GM12801 (cell line): ENCODE data around the gene ADAM33.

Experiments
- TF ChIP-seq, protein P1 (sequence below): IDR thresholded peaks from one replicate; pipeline ENCODE4 v1.5.1; 2011; ENCODE audit warnings: control low read depth; ENCODE audit not compliant: insufficient read length; ENCODE audit errors: extremely low read depth

The ADAM33 gene

DNA sequence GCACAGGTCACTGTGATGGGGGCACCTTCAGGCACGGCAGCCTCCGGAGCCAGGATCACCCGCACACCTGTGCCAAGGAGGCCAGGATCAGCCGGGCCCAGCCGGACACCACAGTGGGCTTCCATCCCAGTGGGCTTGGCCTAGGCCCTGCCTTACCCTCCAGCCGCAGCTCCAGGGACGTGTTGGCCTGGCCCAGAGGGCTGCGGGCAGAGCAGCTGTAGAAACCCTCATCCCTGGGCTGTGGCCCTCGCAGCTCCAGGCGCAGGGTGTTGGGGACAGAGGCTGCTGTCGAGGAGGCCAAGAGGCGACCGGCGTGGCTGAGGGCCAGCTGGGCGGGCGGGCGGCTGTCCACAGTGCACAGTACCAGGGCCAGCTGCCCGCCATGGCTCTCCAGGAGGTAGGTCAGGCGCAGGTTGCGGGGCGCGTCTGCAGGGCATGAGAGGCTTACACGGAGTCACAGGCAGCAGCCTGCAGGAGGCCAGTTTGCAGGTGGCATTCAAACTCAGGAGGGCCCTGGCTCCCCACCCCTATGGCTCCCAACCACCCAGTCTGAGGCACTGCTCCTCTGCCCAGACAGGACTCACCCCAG, 11.0 kb upstream of the ADAM33 start:
- TF ChIP-seq, protein P1, sequence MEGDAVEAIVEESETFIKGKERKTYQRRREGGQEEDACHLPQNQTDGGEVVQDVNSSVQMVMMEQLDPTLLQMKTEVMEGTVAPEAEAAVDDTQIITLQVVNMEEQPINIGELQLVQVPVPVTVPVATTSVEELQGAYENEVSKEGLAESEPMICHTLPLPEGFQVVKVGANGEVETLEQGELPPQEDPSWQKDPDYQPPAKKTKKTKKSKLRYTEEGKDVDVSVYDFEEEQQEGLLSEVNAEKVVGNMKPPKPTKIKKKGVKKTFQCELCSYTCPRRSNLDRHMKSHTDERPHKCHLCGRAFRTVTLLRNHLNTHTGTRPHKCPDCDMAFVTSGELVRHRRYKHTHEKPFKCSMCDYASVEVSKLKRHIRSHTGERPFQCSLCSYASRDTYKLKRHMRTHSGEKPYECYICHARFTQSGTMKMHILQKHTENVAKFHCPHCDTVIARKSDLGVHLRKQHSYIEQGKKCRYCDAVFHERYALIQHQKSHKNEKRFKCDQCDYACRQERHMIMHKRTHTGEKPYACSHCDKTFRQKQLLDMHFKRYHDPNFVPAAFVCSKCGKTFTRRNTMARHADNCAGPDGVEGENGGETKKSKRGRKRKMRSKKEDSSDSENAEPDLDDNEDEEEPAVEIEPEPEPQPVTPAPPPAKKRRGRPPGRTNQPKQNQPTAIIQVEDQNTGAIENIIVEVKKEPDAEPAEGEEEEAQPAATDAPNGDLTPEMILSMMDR = no peak

DNA sequence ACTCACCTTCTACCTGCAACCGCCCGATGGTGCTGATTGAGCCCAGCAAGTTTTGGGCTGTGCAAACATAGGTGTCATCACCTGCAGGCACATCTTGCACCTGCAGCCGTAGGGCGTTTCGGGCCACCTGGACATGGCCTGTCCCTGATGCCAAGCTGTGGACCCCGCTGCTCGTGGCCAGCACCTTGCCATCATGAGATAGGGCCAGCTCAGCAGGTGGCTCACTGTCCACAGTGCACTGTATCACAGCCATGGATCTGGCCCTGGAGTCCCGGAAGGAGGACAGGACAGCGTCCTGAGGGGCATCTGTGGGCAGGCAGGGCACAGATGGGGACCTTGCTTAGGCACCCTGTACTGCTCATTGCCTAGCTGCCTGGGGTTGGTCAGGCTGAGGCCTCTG, 10.1 kb upstream of the ADAM33 start:
- TF ChIP-seq, protein P1 = no peak

DNA sequence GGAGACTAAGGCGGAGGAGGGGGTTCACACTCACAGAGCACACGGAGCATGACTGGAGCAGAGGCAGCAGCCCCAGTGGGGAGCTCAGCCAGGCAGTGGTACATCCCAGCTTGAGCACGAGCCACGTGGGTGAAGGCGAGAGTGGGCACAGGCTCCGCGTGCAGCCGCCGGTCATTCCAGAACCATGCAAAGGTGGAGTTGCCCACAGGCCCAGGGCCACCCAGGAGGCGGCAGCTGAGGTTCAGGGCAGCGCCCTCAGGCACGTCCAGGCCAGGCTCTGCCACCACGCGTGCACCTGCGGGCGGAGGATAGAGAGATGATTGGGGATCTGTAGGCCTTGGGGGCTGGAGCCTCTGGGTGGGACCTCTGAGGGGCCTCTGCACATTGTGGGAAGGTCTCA, 9.5 kb upstream of the ADAM33 start:
- TF ChIP-seq, protein P1 = no peak

DNA sequence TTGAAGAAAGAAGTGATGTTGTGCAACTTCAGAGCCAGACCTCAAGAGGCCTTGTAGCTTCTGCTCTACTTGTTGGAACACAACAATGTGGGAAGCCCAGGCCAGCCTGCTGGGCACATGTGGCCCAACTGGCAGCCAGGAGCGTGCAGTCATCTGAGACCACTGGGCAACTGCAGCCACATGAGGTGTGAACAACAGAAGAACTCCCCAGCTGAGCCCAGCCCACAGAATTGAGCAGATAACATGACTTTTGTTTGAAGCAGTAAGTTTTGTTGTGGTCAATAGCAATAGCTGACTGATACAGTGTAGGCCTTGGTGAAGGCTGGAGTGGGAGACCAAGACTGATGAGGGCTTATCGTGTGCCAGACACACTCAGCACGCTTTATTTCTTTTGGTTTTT, 8.6 kb upstream of the ADAM33 start:
- TF ChIP-seq, protein P1 = no peak

DNA sequence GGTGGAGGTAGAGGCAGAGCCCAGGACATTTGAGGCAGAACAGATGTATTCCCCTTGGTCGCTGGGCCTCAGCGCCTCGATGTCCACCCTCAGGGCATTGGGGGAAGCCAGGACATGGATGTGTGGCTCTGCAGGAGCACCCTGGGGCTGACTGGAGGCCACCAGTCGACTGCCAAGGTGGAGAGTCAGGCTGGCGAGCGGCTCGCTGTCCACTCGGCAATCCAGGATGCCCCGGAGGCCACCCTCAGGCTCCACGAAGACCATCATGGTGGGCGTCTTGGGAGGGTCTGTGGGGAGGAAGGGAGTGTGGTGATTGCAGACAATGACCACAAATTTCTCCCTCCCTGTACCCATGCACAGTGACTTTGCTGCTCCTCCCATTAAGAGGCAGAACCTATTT, 8.2 kb upstream of the ADAM33 start:
- TF ChIP-seq, protein P1 = no peak

DNA sequence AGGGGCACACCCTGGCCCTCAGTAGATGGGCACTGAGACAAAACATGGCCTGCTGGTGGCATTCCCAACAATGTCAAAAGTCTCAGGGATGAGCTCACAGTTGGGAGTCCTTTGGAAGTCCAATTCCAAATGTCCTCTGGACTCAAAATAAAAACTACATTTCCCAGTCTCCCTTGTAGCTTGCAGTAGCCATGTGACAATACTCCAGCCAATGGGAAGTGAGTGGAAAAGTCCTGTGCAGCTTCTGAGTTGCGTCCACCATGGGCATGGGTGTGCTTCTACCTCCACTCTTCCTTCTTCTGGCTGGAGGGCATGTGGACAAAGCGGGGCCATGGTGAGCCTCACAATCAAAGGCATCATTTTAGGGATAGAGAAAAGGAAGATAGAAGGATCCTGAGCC, 5.8 kb upstream of the ADAM33 start:
- TF ChIP-seq, protein P1 = no peak

DNA sequence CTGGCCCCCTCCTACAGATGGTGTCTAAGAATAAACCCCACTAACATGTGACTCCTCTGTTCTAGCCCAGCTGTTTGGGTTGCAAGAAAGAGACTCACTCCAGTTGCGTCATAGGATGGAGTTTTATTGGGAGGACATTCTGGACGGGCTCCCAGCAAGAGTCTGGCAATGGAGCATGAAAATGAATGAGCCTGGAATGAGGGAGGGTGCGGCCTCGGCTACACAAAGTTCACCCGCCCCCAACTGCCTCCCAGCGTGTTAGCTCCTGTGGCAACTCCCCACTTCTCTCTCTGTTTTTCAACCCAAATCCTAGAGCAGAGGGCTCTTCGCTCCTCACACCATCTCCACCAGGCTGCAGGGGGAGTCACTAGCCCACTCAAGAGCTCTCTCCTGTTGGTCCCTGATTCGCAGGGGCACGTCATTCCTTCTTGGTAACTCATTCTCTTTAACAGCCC, 5.1 kb upstream of the ADAM33 start:
- TF ChIP-seq, protein P1 = no peak
